NCI-H1436 (cell line): ENCODE results near the gene COL25A1.

Experiments
- DNase-seq: peaks from one replicate; lab custom pipeline; 2025; lab: John Stamatoyannopoulos, UW

COL25A1 gene

GRCh38 chr4:108762559-108763225, 539.8 kb downstream of the COL25A1 start, which contains the start of gene ETNPPL:
TSS of gene ETNPPL (minus strand) at chr4:108763053. CDS start at chr4:108762898, 155 bp downstream.
- no peak for DNase-seq
